NB4 (cell line): ENCODE measurements around the gene MCF2L.

Source experiments
- MYC ChIP-seq: IDR thresholded peaks from 2 replicates; pipeline ENCODE4 v1.6.1; 2011; ENCODE audit warnings: low read depth, low read length
- TF ChIP-seq, protein P1 (sequence below): IDR thresholded peaks from one replicate; pipeline ENCODE4 v1.5.1; 2012; ENCODE audit warnings: low read depth, low read length

- TF ChIP-seq, protein P1, sequence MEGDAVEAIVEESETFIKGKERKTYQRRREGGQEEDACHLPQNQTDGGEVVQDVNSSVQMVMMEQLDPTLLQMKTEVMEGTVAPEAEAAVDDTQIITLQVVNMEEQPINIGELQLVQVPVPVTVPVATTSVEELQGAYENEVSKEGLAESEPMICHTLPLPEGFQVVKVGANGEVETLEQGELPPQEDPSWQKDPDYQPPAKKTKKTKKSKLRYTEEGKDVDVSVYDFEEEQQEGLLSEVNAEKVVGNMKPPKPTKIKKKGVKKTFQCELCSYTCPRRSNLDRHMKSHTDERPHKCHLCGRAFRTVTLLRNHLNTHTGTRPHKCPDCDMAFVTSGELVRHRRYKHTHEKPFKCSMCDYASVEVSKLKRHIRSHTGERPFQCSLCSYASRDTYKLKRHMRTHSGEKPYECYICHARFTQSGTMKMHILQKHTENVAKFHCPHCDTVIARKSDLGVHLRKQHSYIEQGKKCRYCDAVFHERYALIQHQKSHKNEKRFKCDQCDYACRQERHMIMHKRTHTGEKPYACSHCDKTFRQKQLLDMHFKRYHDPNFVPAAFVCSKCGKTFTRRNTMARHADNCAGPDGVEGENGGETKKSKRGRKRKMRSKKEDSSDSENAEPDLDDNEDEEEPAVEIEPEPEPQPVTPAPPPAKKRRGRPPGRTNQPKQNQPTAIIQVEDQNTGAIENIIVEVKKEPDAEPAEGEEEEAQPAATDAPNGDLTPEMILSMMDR = no peak
- TF ChIP-seq MYC = no peak
Observed at GRCh38 chr13:113070855-113071254, 101.8 kb downstream of the MCF2L start.
